ENCODE data around the gene NAT16. TPM values are rescaled to one million over a fixed set of nuclear protein-coding genes. Genes with fewer than 3 reads are reported as not detected.

Gene NAT16
- total and polyA plus RNA-seq, 9 of the 15 experiments (the other 6 are each of a cell fraction or from before 2014, with no cell fraction given), result 0.04 TPM; not detected in 8

DNA sequence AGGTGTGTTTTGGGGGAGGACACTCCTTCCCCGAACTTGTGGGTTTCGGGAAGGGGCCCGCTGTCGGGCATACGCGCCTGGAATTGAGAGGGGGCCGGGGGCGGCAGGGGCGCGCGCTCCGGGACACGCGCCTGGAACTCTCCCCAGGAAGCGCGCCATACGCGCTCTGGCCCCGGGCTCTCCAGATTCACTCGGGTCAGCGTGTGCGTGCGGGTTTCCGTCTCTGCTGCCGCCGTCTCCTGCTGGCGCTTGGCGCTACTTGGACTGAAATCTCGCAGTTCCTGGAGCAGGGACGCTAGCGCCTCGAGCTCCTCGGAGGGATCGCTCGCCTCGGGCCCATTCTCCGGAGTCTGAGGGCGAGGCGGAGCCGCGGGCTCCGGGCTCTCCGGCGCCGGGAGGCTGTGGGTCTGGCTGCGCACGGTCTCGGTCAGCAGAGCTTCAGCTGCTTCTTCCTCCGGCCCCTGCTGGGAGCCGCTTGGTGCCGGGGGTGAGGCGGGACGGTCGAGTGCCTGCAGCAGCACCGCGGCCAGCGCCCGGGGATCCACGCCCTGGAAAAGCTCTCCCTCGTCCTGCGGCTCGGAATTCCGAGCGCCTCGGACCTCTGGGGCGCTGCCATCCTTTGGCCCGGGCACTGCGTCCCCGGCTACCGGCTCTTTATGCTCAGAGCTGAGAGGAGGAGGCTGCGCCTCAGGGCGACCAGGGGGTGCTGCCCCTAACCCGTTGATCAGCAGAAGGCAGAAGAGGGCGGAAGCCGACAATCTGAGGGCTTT, 15.8 kb downstream of the NAT16 start (continued):
- TF ChIP-seq, protein P1, sequence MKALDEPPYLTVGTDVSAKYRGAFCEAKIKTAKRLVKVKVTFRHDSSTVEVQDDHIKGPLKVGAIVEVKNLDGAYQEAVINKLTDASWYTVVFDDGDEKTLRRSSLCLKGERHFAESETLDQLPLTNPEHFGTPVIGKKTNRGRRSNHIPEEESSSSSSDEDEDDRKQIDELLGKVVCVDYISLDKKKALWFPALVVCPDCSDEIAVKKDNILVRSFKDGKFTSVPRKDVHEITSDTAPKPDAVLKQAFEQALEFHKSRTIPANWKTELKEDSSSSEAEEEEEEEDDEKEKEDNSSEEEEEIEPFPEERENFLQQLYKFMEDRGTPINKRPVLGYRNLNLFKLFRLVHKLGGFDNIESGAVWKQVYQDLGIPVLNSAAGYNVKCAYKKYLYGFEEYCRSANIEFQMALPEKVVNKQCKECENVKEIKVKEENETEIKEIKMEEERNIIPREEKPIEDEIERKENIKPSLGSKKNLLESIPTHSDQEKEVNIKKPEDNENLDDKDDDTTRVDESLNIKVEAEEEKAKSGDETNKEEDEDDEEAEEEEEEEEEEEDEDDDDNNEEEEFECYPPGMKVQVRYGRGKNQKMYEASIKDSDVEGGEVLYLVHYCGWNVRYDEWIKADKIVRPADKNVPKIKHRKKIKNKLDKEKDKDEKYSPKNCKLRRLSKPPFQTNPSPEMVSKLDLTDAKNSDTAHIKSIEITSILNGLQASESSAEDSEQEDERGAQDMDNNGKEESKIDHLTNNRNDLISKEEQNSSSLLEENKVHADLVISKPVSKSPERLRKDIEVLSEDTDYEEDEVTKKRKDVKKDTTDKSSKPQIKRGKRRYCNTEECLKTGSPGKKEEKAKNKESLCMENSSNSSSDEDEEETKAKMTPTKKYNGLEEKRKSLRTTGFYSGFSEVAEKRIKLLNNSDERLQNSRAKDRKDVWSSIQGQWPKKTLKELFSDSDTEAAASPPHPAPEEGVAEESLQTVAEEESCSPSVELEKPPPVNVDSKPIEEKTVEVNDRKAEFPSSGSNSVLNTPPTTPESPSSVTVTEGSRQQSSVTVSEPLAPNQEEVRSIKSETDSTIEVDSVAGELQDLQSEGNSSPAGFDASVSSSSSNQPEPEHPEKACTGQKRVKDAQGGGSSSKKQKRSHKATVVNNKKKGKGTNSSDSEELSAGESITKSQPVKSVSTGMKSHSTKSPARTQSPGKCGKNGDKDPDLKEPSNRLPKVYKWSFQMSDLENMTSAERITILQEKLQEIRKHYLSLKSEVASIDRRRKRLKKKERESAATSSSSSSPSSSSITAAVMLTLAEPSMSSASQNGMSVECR (CRISPR knock-in tag; IDR thresholded peaks at IDR 0.05), result peak; percentile 66
- TF ChIP-seq FOXP1 (CRISPR knock-in tag; IDR thresholded peaks at IDR 0.05) (no peak), MIER1 (IDR thresholded peaks at IDR 0.05; ENCODE audit: low read depth) (peak; percentile 85), SIN3A (IDR thresholded peaks at IDR 0.05; ENCODE audit: borderline replicate concordance in 2 of 2, control insufficient read depth in 1 of 2, low read depth in 2 of 2, low read length in 2 of 2) (peak in 1 of 2 experiments; percentile 93; a peak in 2 of 4 replicates), SAP30 (IDR thresholded peaks at IDR 0.05; ENCODE audit: borderline replicate concordance, insufficient read depth, low read depth, low read length, poor library complexity, severe bottlenecking) (peak; percentile 59)
